SW 1271 (cell line): ENCODE measurements around the gene SPTBN1.

Source experiments
- DNase-seq, 2 experiments: peaks; one replicate each; lab custom pipeline; 2025; lab: John Stamatoyannopoulos, UW

SPTBN1 gene

DNA sequence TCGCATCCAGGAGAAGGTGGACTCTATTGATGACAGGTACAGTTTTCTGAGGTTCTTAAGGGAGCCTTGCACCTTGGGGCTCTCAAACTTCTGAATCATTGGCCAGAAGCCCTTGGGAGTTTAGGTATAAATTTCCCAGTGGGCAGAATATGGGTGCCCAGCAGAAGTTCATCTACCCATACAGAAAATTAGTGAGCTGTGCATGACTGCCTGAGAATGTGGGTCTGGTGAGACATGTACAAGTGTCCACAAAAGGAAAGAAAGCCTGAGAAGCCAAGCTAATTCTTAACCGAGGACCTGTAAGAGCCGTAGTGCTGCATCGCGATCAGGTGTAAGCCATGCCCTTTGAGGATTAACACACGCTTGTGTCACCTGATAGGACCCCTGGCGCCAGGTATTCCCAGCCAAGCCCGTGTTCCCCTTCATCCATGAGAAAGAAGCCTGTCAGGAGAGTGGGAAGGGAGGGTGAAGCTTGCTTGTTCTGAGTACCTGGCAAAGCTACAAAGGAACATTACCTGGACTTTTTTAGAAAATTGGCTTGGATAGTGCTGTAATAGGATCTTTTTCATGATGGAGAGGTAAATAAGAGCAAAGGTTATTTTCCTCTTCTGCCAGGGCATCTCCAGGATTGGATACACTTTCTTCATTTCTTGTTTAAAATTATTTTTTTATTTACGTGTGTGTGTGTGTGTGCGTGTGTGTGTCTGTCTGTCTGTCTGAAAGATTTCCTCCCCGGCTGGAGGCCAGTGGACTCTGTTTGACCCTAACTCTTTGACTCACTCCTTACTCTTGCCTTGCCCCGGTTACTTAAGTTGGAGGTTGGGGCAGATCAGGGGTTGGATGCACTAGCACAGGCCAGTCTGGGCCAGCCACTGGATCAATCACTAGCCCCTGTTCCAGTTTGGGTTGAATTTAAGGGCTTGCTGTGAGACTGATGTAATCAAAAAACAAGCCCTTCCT is 176.9 kb downstream of the SPTBN1 start:
- no peak for DNase-seq

DNA sequence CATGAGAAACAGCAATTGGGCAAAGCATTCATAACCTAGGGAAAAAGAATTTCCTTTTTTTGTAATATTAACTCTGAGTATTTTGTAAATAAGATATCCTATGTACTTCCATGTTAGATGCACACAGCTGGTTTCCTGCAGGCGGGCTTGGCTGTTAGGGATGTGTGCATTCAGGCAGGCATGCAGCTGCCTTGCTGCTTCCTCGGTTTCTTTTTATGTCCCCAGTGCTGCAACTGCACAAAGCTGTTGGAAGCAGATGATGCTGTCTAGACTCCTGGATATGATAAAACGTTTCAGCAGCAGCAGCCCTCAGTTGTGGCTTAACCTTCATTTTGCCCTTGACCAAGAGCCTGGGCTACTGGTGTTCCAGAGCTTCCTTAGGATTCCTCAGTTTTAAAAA is 177.9 kb downstream of the SPTBN1 start:
- no peak for DNase-seq

- peak in 1 of 2 experiments; percentile 3 for DNase-seq
These were observed 178.7 kb downstream of the SPTBN1 start for GRCh38 chr2:54634564-54635511.

DNA sequence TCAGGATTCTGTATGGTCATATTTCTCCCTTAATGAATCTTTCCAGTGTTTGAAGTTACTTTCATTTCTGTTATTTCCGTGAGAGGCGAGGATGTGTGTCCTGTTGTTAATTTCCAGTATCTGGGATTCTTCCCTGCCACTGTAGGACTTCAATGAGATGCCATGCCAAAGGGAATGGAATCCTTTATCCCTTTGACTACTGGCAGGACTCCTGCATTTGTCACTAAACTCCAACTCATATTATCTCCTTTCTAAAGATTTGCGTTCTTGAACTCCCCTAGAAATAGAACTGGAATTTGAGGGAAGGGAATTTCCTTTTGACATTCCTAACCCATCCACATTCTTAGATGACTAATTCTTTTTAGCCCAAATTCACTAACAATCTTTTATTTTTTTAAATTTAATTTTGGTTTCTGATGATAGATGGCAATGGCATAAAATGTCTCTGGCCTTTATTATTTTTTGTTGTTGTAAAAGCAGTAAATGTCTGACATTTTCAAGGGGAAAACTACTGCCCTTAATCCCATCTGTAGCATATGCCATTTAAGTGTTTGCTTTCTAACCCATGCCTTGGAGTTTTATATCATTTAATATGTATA is 179.5 kb downstream of the SPTBN1 start:
- no peak for DNase-seq

- DNase-seq, result no peak
These were observed 180.4 kb downstream of the SPTBN1 start for GRCh38 chr2:54636415-54637139.

GRCh38 chr2:54638103-54638502 is 182.0 kb downstream of the SPTBN1 start:
- DNase-seq, result no peak

DNA sequence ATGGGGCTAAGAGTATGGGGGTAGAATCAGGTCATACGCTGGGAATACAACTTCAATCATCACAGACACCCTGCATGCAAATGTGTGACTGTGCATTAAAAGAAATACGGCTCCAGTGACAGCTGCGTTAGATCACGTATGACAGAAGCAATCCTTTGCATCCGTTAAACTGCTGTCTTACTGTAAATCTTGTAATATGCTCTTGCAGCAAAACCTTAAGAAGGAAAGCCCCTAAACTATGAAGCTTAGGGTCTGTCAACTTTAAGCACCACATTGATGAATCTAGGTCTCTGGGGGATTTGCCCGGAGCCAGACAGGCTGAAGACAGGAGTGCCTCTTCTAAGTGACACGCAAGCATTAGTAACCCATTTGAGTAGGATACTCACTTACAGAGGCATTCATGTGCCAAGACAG is 182.7 kb downstream of the SPTBN1 start:
- no peak for DNase-seq

DNA sequence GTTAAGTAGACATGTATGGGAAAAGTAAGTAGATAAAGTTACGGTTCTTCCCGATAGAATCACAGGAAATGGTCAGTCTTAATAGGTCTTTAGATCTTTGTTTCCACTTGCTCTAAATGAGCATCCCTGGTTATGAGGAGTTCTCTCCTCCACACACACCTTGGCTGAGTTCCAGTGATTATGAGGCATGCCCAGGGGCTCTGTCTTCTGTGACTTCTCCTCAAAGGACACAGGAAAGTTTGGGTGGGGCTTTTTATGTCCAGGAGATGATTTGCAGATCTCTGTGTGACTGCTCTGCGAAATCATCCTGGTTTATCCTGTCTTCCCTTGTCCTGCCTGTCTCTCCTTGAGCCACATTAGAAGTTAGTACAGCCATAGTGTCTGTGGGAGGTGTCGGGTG is 183.5 kb downstream of the SPTBN1 start:
- no peak for DNase-seq

DNA sequence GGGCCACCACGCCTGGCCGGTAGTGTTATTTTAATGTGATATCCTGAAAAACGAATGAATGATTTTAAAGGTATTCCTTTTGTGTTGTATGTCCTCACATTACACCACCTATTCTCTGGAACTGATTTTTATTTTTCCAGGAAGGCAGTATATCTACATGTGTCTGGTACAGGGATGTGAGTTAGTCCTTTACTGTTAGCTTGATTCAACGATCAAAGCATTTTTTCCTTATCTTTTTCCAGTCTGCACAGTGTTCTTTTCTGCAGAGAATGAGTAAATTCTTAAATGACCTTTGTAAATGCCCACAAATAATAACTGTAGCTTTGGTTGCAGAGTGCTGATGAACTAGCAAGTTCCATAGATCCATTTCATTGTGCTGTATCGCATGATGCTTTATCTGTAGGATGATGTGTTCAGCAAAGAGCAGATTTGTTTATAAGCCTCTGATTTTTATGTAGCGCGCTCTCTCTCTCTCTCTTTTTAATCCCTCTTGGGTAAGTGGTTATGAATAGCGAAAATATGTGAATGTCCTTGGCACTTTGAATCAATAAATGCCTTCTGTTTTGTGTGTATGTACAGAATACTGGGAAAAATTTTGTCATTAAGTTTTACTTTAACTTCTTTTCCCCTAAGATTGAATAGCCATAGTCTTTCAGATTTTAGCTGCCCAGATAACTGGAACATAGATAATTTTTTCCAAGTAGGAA is 184.9 kb downstream of the SPTBN1 start:
- DNase-seq, result no peak

DNA sequence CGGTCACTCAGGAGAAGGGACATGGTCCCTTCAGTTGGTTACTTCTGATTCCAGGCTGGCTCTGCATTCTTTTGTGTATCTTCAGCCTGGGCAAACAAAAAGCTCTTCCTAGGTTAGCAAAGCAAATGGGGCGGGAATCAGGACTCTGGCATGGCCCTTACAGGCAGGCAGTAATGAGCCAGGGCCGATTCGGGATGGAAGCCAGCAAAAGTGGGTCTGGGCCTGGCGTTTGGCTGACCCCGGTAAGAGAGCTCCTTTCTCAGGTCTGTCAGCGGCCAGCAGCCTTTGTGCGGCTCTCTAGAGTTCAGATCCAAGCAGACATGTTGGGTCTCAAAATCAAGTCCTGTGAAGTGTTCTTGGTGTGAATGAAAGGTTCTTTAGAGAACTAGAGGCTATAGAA is 185.9 kb downstream of the SPTBN1 start:
- no peak for DNase-seq

- DNase-seq, result no peak
These were observed 186.7 kb downstream of the SPTBN1 start for GRCh38 chr2:54642677-54643430.

DNA sequence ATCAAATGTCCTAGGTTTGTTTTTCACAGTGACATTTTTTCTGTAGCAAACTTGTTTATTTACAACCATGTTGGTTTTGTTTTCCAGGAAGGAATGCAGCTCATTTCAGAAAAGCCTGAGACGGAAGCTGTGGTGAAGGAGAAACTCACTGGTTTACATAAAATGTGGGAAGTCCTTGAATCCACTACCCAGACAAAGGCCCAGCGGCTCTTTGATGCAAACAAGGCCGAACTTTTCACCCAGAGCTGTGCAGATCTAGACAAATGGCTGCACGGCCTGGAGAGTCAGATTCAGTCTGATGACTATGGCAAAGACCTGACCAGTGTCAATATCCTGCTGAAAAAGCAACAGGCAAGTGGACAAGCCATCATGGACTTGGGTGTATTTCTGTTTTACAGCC is 188.1 kb downstream of the SPTBN1 start:
- DNase-seq, result no peak

GRCh38 chr2:54646170-54646927 is 190.2 kb downstream of the SPTBN1 start:
- no peak for DNase-seq

GRCh38 chr2:54648256-54648655 is 192.1 kb downstream of the SPTBN1 start:
- DNase-seq, result no peak

DNA sequence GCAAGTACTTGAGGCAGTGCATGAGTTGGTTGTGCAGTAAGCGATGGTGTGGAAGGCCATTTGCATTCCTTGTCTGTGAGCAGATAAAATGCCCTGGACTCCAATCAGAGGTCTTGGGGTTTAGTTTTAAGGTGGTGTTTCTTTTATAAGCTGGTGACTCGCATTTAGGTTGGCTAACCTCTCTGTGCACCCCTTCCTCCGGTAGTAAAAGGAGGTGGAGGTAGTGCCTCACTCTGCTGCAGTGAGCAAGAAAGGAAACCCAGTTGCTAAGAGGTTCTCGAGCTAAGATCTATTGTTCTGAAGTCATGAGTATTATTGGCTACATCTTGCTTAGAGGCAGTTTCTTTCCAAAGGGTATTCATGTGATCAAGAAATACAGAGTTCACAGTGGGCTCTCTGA is 193.1 kb downstream of the SPTBN1 start:
- no peak for DNase-seq

GRCh38 chr2:54649633-54650032 is 193.5 kb downstream of the SPTBN1 start:
- no peak for DNase-seq

DNA sequence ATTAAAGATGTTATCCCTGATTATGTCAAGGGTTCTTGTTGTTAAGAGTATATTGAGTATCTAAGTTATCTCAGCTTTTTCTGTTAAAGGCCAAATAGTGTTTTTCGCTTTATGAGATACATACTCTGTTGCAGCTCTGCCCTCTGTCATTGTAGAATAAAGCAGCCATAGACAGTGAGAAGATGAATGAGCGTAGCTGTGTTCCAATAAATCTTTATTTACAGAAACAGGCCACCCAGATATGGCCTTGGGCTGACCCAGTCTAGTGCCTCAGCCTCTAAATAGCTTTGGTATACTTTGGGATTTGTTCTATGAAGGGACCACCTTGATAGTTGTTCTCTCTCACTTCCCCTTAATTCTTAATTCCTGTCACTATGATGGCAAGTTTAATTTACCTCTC is 194.5 kb downstream of the SPTBN1 start:
- DNase-seq, result no peak

DNA sequence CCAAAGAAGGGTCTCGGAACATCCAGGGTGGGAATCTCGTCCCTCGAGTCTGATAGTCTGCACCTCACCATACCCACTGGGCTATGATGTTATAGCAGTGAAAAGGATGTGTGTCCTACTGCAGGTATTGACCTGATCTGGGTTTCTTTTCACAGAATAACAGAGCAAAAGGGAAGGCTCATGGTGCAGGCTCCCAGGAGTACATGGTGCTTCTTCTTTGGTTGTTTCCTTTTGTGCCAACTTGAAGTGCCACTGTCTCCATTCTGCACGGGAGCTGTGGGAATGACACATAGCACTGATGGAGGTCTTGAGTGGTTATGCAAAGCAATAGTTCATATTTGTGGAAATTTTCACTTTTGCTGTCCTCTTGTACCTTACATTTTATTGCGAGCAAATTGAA is 195.2 kb downstream of the SPTBN1 start:
- no peak for DNase-seq

GRCh38 chr2:54652540-54652939 is 196.4 kb downstream of the SPTBN1 start:
- DNase-seq, result no peak
